Activated CD4-positive, alpha-beta memory T cell treated with anti-CD3 and anti-CD28 coated beads for 36 hours (primary cell): ENCODE data around the gene MUC22. TPM values are rescaled to one million over a fixed set of nuclear protein-coding genes. Genes with fewer than 3 reads are reported as not detected.

Source experiments
- total RNA-seq, 2 experiments: library from RNA; stranded (reverse); gene quantifications; one replicate each; pipeline ENCODE4 v1.2.3, GENCODE V29; 2021

Gene MUC22
- total RNA-seq, 2 experiments from 2014 or later, result not detected

Other genes starting within 250 kb of the MUC22 start
- gene DDR1, start 126.0 kb upstream of the MUC22 start, total RNA-seq, result 1 to 10 TPM; 8.1 to 8.7 TPM
- 10 to 100 TPM; 35.2 to 39.2 TPM for gene GTF2H4, start 102.3 kb upstream of the MUC22 start, total RNA-seq
- 10 to 100 TPM; 56.9 to 68.9 TPM for gene VARS2, start 96.2 kb upstream of the MUC22 start, total RNA-seq
- gene SFTA2, start 78.3 kb upstream of the MUC22 start, total RNA-seq, result not detected
- gene MUCL3, start 69.5 kb upstream of the MUC22 start, total RNA-seq, result not detected
- gene MUC21, start 26.8 kb upstream of the MUC22 start, total RNA-seq, result not detected
- gene C6orf15, start 102.1 kb downstream of the MUC22 start, total RNA-seq, result not detected
- gene PSORS1C1, start 104.3 kb downstream of the MUC22 start, total RNA-seq, result not detected
- gene CDSN, start 110.0 kb downstream of the MUC22 start, total RNA-seq, result not detected
- not detected for gene PSORS1C2, start 128.6 kb downstream of the MUC22 start, total RNA-seq
- gene CCHCR1, start 147.3 kb downstream of the MUC22 start, total RNA-seq, result 10 to 100 TPM; 44.5 to 50.5 TPM
- 10 to 100 TPM; 93.0 to 93.1 TPM for gene TCF19, start 148.1 kb downstream of the MUC22 start, total RNA-seq
- gene POU5F1, start 160.2 kb downstream of the MUC22 start, total RNA-seq, result under 1 TPM in 1 of 2 experiments, not detected in 1; 0.52 TPM